ENCODE results near the gene ACE2.

DNA sequence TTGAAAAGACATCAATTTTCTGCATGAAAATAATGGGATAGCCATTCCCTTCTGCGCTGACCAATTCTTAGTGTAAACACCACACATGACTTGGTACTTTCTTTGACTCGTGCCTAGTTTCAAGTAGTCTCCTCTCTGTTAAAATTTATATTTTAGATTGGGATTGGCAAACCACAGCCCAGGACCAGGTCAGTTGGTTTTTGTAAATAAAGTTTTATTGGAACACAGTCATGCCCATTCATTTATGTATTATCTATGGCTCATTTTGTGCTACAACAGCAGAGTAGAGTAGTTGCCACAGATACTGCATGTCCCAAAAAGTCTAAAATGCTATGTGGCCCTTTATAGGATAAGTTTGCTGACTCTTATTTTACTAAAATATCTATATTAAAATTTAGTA lies 53.4 kb downstream of the ACE2 start:
- TF ChIP-seq, protein P1, sequence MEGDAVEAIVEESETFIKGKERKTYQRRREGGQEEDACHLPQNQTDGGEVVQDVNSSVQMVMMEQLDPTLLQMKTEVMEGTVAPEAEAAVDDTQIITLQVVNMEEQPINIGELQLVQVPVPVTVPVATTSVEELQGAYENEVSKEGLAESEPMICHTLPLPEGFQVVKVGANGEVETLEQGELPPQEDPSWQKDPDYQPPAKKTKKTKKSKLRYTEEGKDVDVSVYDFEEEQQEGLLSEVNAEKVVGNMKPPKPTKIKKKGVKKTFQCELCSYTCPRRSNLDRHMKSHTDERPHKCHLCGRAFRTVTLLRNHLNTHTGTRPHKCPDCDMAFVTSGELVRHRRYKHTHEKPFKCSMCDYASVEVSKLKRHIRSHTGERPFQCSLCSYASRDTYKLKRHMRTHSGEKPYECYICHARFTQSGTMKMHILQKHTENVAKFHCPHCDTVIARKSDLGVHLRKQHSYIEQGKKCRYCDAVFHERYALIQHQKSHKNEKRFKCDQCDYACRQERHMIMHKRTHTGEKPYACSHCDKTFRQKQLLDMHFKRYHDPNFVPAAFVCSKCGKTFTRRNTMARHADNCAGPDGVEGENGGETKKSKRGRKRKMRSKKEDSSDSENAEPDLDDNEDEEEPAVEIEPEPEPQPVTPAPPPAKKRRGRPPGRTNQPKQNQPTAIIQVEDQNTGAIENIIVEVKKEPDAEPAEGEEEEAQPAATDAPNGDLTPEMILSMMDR (conservative IDR thresholded peaks at IDR 0.05 in 1 of 2, IDR thresholded peaks at IDR 0.05 in 1 of 2; ENCODE audit: extremely low read depth in 1 of 2, insufficient read depth in 1 of 2, low read depth in 1 of 2, low read length in 2 of 2), result no peak
- TF ChIP-seq EZH2 (IDR thresholded peaks at IDR 0.05; ENCODE audit: borderline replicate concordance, low read length), result no peak

Measured in mammary epithelial cell (primary cell).